K562 treated with DMSO at 1 percent for 24 hours (cell line): ENCODE data around the gene FKBP5. TPM values are rescaled to one million over a fixed set of nuclear protein-coding genes. Genes with fewer than 3 reads are reported as not detected.

Experiments
- total RNA-seq: library from RNA; unstranded; fragments of 300-600 nt; gene quantifications from 2 replicates; pipeline ENCODE4 v1.2.3, GENCODE V29; 2022; ENCODE audit warnings: low read depth; ENCODE audit not compliant: insufficient read depth

FKBP5 gene
- total RNA-seq, result 31.2 and 37.0 TPM in 2 replicates

GRCh38 chr6:35688605-35689322 lies at the start of gene FKBP5:
Gene FKBP5 (minus strand): TSS chr6:35688915. CDS start chr6:35642824, 46,091 bp downstream.

GRCh38 chr6:35736982-35737412 lies 48.3 kb upstream of the FKBP5 start, which contains the start of gene ARMC12:
Gene ARMC12 (plus strand): TSS chr6:35737032. CDS start chr6:35737109, 77 bp downstream.

Other genes with a start within 250 kb of the FKBP5 start
- gene FANCE, start 236.6 kb downstream of the FKBP5 start, total RNA-seq, result 14.6 and 16.8 TPM in 2 replicates
- 2,768 and 2,840 TPM in 2 replicates for gene RPL10A, start 220.5 kb downstream of the FKBP5 start, total RNA-seq
- 12.7 and 14.0 TPM in 2 replicates for gene TEAD3, start 191.8 kb downstream of the FKBP5 start, total RNA-seq
- not detected in 2 replicates for gene TULP1, start 176.0 kb downstream of the FKBP5 start, total RNA-seq
- gene ARMC12, start 48.1 kb upstream of the FKBP5 start, total RNA-seq, result 0.36 and 0.59 TPM in 2 replicates
- not detected in 2 replicates for gene CLPSL2, start 87.7 kb upstream of the FKBP5 start, total RNA-seq
- not detected in 2 replicates for gene CLPSL1, start 92.1 kb upstream of the FKBP5 start, total RNA-seq
- not detected in 2 replicates for gene CLPS, start 108.4 kb upstream of the FKBP5 start, total RNA-seq
- gene LHFPL5, start 116.4 kb upstream of the FKBP5 start, total RNA-seq, result not detected in 2 replicates
- 29.7 and 40.1 TPM in 2 replicates for gene SRPK1, start 232.2 kb upstream of the FKBP5 start, total RNA-seq